ENCODE data around the gene PAFAH1B2.

The PAFAH1B2 gene

GRCh38 chr11:117195761-117196160 is 51.7 kb downstream of the PAFAH1B2 start:
- WGBS, 2 experiments: 95% methylated on average over 19 of the region's 19 CpGs
- H3K9me3 ChIP-seq (ENCODE audit: control insufficient read depth, low read length): no peaks in the 10 kb centered on the region
- H3K27me3 ChIP-seq (ENCODE audit: control insufficient read depth, insufficient read depth, low read length, poor library complexity, severe bottlenecking): no peaks in the 10 kb centered on the region
- H3K4me3 ChIP-seq (ENCODE audit: insufficient read depth, low read depth, low read length): no peak overlapping the region
- H3K27ac ChIP-seq (ENCODE audit: insufficient read depth, low read depth, low read length, poor library complexity, severe bottlenecking): no peak overlapping the region
- peaks cover 31% of the 10 kb centered on the region for H3K4me1 ChIP-seq (ENCODE audit: control insufficient read depth, insufficient read depth, low read length)
- peaks cover 5% of the 10 kb centered on the region for H3K36me3 ChIP-seq (ENCODE audit: control insufficient read depth, insufficient read depth, low read length)

GRCh38 chr11:117197006-117197405 is 52.9 kb downstream of the PAFAH1B2 start:
- Histone ChIP-seq H3K27ac (ENCODE audit: insufficient read depth, low read depth, low read length, poor library complexity, severe bottlenecking) (no peak overlapping the region), H3K9me3 (ENCODE audit: control insufficient read depth, low read length) (no peaks in the 10 kb centered on the region), H3K36me3 (ENCODE audit: control insufficient read depth, insufficient read depth, low read length) (peaks cover 2% of the 10 kb centered on the region), H3K4me3 (ENCODE audit: insufficient read depth, low read depth, low read length) (no peak overlapping the region), H3K4me1 (ENCODE audit: control insufficient read depth, insufficient read depth, low read length) (peaks cover 40% of the 10 kb centered on the region), H3K27me3 (ENCODE audit: control insufficient read depth, insufficient read depth, low read length, poor library complexity, severe bottlenecking) (no peaks in the 10 kb centered on the region)
- WGBS, 2 experiments: 92 to 94% methylated on average over 7 of the region's 7 CpGs

GRCh38 chr11:117197516-117198456 is 53.7 kb downstream of the PAFAH1B2 start:
- H3K4me3 ChIP-seq (ENCODE audit: insufficient read depth, low read depth, low read length): no peak overlapping the region
- H3K27me3 ChIP-seq (ENCODE audit: control insufficient read depth, insufficient read depth, low read length, poor library complexity, severe bottlenecking): no peaks in the 10 kb centered on the region
- no peaks in the 10 kb centered on the region for H3K36me3 ChIP-seq (ENCODE audit: control insufficient read depth, insufficient read depth, low read length)
- peaks cover 40% of the 10 kb centered on the region for H3K4me1 ChIP-seq (ENCODE audit: control insufficient read depth, insufficient read depth, low read length)
- peak overlapping the region; percentile 55 for H3K27ac ChIP-seq (ENCODE audit: insufficient read depth, low read depth, low read length, poor library complexity, severe bottlenecking)
- H3K9me3 ChIP-seq (ENCODE audit: control insufficient read depth, low read length): no peaks in the 10 kb centered on the region
- 72 to 75% methylated on average over 16 to 17 of the region's 17 CpGs for WGBS, 2 experiments

- no peaks in the 10 kb centered on the region for H3K27me3 ChIP-seq (ENCODE audit: control insufficient read depth, insufficient read depth, low read length, poor library complexity, severe bottlenecking)
- no peaks in the 10 kb centered on the region for H3K36me3 ChIP-seq (ENCODE audit: control insufficient read depth, insufficient read depth, low read length)
- no peaks in the 10 kb centered on the region for H3K9me3 ChIP-seq (ENCODE audit: control insufficient read depth, low read length)
- H3K4me3 ChIP-seq (ENCODE audit: insufficient read depth, low read depth, low read length): peak overlapping the region; percentile 56
- WGBS, 2 experiments: 61 to 72% methylated on average over 4 of the region's 4 CpGs
- H3K4me1 ChIP-seq (ENCODE audit: control insufficient read depth, insufficient read depth, low read length): peaks cover 40% of the 10 kb centered on the region
- peak overlapping the region; percentile 60 for H3K27ac ChIP-seq (ENCODE audit: insufficient read depth, low read depth, low read length, poor library complexity, severe bottlenecking)
These were observed 54.5 kb downstream of the PAFAH1B2 start for GRCh38 chr11:117198613-117199012.

- Histone ChIP-seq H3K27ac (ENCODE audit: insufficient read depth, low read depth, low read length, poor library complexity, severe bottlenecking) (peak within 1 kb of the TSS; percentile 60), H3K9me3 (ENCODE audit: control insufficient read depth, low read length) (no peaks in the 10 kb centered on the region), H3K36me3 (ENCODE audit: control insufficient read depth, insufficient read depth, low read length) (no peaks in the 10 kb centered on the region), H3K27me3 (ENCODE audit: control insufficient read depth, insufficient read depth, low read length, poor library complexity, severe bottlenecking) (no peaks in the 10 kb centered on the region), H3K4me3 (ENCODE audit: insufficient read depth, low read depth, low read length) (peak within 1 kb of the TSS; percentile 56), H3K4me1 (ENCODE audit: control insufficient read depth, insufficient read depth, low read length) (peaks cover 40% of the 10 kb centered on the region)
- WGBS, 2 experiments: 4 to 6% methylated on average over 34 of the region's 34 CpGs
These were observed 55.2 kb downstream of the PAFAH1B2 start, which contains the start of gene TAGLN for GRCh38 chr11:117199053-117199915. TAGLN (plus strand) TSS chr11:117199370; CDS start chr11:117203014, 3,644 bp downstream.

GRCh38 chr11:117199916-117200812 is 56.1 kb downstream of the PAFAH1B2 start:
- Histone ChIP-seq H3K27me3 (ENCODE audit: control insufficient read depth, insufficient read depth, low read length, poor library complexity, severe bottlenecking) (no peaks in the 10 kb centered on the region), H3K4me1 (ENCODE audit: control insufficient read depth, insufficient read depth, low read length) (peaks cover 40% of the 10 kb centered on the region), H3K9me3 (ENCODE audit: control insufficient read depth, low read length) (no peaks in the 10 kb centered on the region), H3K36me3 (ENCODE audit: control insufficient read depth, insufficient read depth, low read length) (no peaks in the 10 kb centered on the region), H3K27ac (ENCODE audit: insufficient read depth, low read depth, low read length, poor library complexity, severe bottlenecking) (no peak overlapping the region), H3K4me3 (ENCODE audit: insufficient read depth, low read depth, low read length) (peak overlapping the region; percentile 56)
- WGBS, 2 experiments: 27% methylated on average over 13 of the region's 13 CpGs

- H3K27ac ChIP-seq (ENCODE audit: insufficient read depth, low read depth, low read length, poor library complexity, severe bottlenecking): no peak overlapping the region
- H3K4me1 ChIP-seq (ENCODE audit: control insufficient read depth, insufficient read depth, low read length): peaks cover 40% of the 10 kb centered on the region
- no peaks in the 10 kb centered on the region for H3K27me3 ChIP-seq (ENCODE audit: control insufficient read depth, insufficient read depth, low read length, poor library complexity, severe bottlenecking)
- H3K4me3 ChIP-seq (ENCODE audit: insufficient read depth, low read depth, low read length): peak overlapping the region; percentile 56
- H3K36me3 ChIP-seq (ENCODE audit: control insufficient read depth, insufficient read depth, low read length): no peaks in the 10 kb centered on the region
- no peaks in the 10 kb centered on the region for H3K9me3 ChIP-seq (ENCODE audit: control insufficient read depth, low read length)
- WGBS, 2 experiments: 72 to 79% methylated on average over 12 of the region's 12 CpGs
These were observed 56.9 kb downstream of the PAFAH1B2 start for GRCh38 chr11:117200813-117201657.

GRCh38 chr11:117201658-117202305 is 57.7 kb downstream of the PAFAH1B2 start:
- Histone ChIP-seq H3K4me1 (ENCODE audit: control insufficient read depth, insufficient read depth, low read length) (peaks cover 40% of the 10 kb centered on the region), H3K4me3 (ENCODE audit: insufficient read depth, low read depth, low read length) (peak overlapping the region; percentile 56), H3K27ac (ENCODE audit: insufficient read depth, low read depth, low read length, poor library complexity, severe bottlenecking) (no peak overlapping the region), H3K36me3 (ENCODE audit: control insufficient read depth, insufficient read depth, low read length) (no peaks in the 10 kb centered on the region), H3K27me3 (ENCODE audit: control insufficient read depth, insufficient read depth, low read length, poor library complexity, severe bottlenecking) (no peaks in the 10 kb centered on the region), H3K9me3 (ENCODE audit: control insufficient read depth, low read length) (no peaks in the 10 kb centered on the region)
- 83 to 86% methylated on average over 14 of the region's 14 CpGs for WGBS, 2 experiments
